Spleen (tissue), 7 donors: ENCODE measurements around the gene BBS7.

Experiments used
- CTCF ChIP-seq, 11 experiments: fragments of 200-600 bp in 7 of 11; fragments of 450-650 bp in 4 of 11; sonication (generic) in 4 of 11; IDR thresholded peaks in 8 of 11; conservative IDR thresholded peaks in 3 of 11; 1 replicate in 7 of 11; 2 replicates in 4 of 11; pipeline versions ENCODE4 v1.4.0 to v1.8.0; 2016 to 2021; ENCODE audit warnings: antibody characterized with exemption in 11 of 11, inconsistent platforms in 4 of 11, mild to moderate bottlenecking in 1 of 11
- POLR2A ChIP-seq, 3 donors: fragments of 450-650 bp; IDR thresholded peaks; one replicate each; pipeline ENCODE4 v1.5.1; 2017; ENCODE audit warnings: antibody characterized with exemption in 3 of 3, mild to moderate bottlenecking in 1 of 3
- donor health status: DM: no; HTN: no; CAD: no; lungs with moderate emphysema.
- donor health status: DM: no; HTN: no; CAD: no.
- donor health status: DM: no; HTN: no; CAD: no.

- TF ChIP-seq CTCF (IDR thresholded peaks at IDR 0.05 in 8 of 11, conservative IDR thresholded peaks at IDR 0.05 in 3 of 11) (no peak), POLR2A (IDR thresholded peaks at IDR 0.05) (no peak)
Observed at GRCh38 chr4:121814756-121815155, 55.5 kb downstream of the BBS7 start.
